GM19351 (cell line): ENCODE data around the gene LZTFL1.

Experiments used
- ATAC-seq: cut with Tn5 transposase; IDR thresholded peaks from one replicate; pipeline ENCODE4 v1.9.1; 2021; ENCODE audit warnings: mild to moderate bottlenecking, moderate library complexity; ENCODE audit not compliant: unreplicated experiment

Gene LZTFL1

GRCh38 chr3:45814322-45814721 is 27.6 kb downstream of the LZTFL1 start:
- no peak for ATAC-seq

GRCh38 chr3:45807681-45808540 is 34.0 kb downstream of the LZTFL1 start:
- no peak for ATAC-seq

GRCh38 chr3:45807133-45807532 is 34.8 kb downstream of the LZTFL1 start:
- no peak for ATAC-seq

GRCh38 chr3:45806072-45806471 is 35.8 kb downstream of the LZTFL1 start:
- ATAC-seq, result no peak

GRCh38 chr3:45803252-45803935 is 38.5 kb downstream of the LZTFL1 start:
- no peak for ATAC-seq

- ATAC-seq, result no peak
These were observed 39.8 kb downstream of the LZTFL1 start for GRCh38 chr3:45802146-45802545.

GRCh38 chr3:45800611-45801010 is 41.3 kb downstream of the LZTFL1 start:
- no peak for ATAC-seq

- no peak for ATAC-seq
These were observed 42.3 kb downstream of the LZTFL1 start for GRCh38 chr3:45799586-45799985.

GRCh38 chr3:45798034-45798433 is 43.9 kb downstream of the LZTFL1 start:
- ATAC-seq, result no peak

- no peak for ATAC-seq
These were observed 44.8 kb downstream of the LZTFL1 start for GRCh38 chr3:45796902-45797637.

- no peak for ATAC-seq
These were observed 45.8 kb downstream of the LZTFL1 start, which contains the start of gene SLC6A20 for GRCh38 chr3:45795882-45796765. SLC6A20 (minus strand) TSS chr3:45796536; CDS start chr3:45796419, 117 bp downstream.

GRCh38 chr3:45795509-45795881 is 46.4 kb downstream of the LZTFL1 start:
- ATAC-seq, result no peak

GRCh38 chr3:45794660-45795059 is 47.3 kb downstream of the LZTFL1 start:
- no peak for ATAC-seq

GRCh38 chr3:45794177-45794560 is 47.8 kb downstream of the LZTFL1 start:
- no peak for ATAC-seq

GRCh38 chr3:45793482-45794176 is 48.3 kb downstream of the LZTFL1 start:
- no peak for ATAC-seq

- ATAC-seq, result no peak
These were observed 49.3 kb downstream of the LZTFL1 start for GRCh38 chr3:45792516-45793172.

- ATAC-seq, result no peak
These were observed 49.9 kb downstream of the LZTFL1 start for GRCh38 chr3:45792036-45792435.

GRCh38 chr3:45790596-45790995 is 51.3 kb downstream of the LZTFL1 start:
- no peak for ATAC-seq

GRCh38 chr3:45789235-45789812 is 52.6 kb downstream of the LZTFL1 start:
- no peak for ATAC-seq
